ENCODE results near the gene NCKAP5. TPM values are rescaled to one million over a fixed set of nuclear protein-coding genes. Genes with fewer than 3 reads are reported as not detected.
"Not testable (repeated sequence)": the region's sequence is repeated elsewhere in the genome, so short reads cannot be mapped to it uniquely, and the experiment has no call there.

NCKAP5 gene
- total RNA-seq, 1 experiment from 2014 or later, result 3.4 TPM

DNA sequence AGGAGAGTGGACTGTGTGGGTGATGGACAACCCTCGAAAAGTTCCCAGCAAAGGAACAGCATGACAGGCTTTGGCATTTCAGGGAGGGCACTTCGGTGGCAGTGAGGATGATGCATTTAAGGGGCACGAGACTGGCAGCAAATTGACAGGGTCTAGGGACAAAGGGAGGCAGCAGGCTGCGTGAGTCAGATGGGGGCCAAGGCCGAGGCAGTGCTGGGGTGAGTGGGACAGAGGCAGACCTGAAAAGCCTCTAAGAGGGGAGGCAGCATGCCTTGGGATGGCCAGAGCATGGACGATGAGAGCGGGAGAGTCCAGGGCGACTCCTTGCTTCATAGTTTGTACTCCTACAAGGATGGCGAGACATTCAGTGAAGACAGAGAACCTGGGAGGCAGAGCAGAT, 848.8 kb downstream of the NCKAP5 start:
- in situ Hi-C loops (cut with HindIII; ENCODE audit: low pct_unique_long_range_greater_than_20kb, low sequenced_read_pairs), result no loop called here
- DNase-seq (ENCODE audit: low read depth), result no peak

DNA sequence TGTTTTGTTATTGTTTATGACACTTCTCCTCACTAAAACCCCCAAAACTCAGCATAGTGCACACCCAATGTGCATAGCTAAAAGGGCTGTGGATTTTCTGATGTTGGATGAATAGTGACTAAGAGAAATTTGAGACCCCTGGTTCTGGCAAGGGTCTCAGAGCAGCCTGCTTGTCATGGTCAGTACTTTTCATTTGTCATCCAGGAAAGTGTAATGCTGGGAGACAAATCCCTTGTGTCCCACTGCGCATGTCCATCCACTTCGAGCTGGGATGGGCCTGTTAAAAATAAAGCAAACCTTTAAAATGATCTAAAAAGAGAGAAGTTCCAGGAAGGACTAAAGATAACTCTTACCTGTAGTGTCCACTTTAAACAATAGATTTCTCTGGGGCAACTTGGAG, 851.3 kb downstream of the NCKAP5 start:
- in situ Hi-C loops (cut with HindIII; ENCODE audit: low pct_unique_long_range_greater_than_20kb, low sequenced_read_pairs), result no loop called here
- DNase-seq (ENCODE audit: low read depth), result no peak

DNA sequence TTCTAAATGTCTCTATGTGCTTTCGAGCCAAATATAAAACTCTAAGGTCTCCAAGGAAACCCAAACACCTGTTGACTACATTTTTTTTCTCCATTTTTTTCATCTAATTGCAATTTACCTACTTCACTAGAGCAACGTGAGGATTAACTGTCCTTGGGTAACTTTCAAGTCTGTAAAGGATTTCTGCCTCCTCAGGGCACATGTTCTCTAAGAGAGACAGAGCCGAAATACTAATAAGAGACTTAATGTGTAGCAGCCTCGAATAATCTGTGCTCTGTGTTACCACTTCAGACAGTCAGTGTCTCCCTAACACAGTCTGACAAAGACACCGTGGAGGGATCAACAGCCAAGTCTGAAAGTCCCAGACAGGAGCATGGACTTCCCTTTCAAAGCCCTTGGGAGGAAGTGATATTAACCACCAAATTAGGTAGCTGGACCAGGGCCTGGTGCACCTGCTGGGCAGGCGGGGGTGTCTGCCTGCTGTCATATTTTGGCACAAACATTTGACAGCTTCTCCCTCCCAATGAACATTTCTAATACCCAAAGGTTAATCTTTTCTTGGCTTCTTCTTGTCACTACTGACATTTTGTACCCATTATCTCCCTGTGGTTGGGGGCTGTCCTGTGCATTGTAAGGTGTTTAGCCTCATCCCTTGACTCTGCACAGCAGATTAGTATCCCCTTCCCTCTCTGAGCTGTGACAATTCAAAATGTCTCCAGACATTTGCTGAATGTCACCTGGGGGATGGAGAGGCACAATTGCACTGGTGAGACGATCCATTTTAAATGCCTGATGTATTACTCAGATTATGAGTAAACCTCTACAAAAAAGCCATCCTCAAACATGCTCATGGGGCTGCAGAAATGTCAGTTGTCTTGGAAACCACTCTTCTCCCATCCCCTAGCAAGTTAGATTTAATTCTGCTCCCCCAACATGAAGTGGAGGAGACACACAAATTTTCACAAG, 852.6 kb downstream of the NCKAP5 start:
- in situ Hi-C loops (cut with HindIII; ENCODE audit: low pct_unique_long_range_greater_than_20kb, low sequenced_read_pairs), result no loop called here
- DNase-seq (ENCODE audit: low read depth), result no peak

DNA sequence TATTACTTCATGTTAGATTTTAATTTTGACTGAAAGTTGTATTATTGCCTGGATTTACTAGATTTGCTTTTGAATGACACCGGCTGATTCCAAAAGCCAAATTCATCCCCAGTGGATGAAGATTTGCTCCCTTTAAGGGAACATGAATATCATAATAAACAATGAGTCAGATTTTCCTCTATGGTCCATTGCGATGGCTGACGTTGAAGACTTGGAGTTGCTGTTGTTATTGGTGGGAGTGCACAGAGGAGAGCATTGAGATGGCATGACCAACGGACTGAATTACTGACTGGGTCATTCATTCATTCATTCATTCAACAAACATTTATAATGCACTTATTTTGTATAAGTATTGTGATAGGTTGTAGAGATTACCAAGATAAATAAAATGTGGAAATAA, 864.9 kb downstream of the NCKAP5 start:
- in situ Hi-C loops (cut with HindIII; ENCODE audit: low pct_unique_long_range_greater_than_20kb, low sequenced_read_pairs), result no loop called here
- no peak for DNase-seq (ENCODE audit: low read depth)

DNA sequence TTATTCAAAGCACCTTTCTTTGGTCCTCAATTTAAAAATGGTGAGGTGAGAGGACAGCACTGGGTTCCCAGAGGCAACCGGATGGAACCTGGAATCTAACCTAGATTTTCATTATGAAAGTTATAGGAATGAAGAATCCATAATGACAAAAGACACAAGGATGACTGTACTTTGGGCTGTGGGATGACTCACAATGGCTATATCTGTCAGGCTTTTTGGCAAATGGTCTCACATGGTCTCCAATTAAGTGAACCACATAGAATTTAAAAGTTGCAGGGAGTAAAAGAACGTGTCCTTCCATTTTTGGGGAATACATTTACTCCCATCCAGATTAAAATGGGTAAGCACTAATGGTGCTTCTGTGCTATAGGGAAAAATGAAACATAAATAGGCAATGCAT, 866.5 kb downstream of the NCKAP5 start:
- DNase-seq (ENCODE audit: low read depth), result no peak
- in situ Hi-C loops (cut with HindIII; ENCODE audit: low pct_unique_long_range_greater_than_20kb, low sequenced_read_pairs), result no loop called here

DNA sequence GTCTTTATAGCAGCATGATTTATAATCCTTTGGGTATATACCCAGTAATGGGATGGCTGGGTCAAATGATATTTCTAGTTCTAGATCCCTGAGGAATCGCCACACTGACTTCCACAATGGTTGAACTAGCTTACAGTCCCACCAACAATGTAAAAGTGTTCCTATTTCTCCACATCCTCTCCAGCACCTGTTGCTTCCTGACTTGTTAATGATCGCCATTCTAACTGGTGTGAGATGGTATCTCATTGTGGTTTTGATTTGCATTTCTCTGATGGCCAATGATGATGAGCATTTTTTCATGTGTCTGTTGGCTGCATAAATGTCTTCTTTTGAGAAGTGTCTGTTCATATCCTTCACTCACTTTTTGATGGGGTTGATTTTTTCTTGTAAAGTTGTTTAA, 868.5 kb downstream of the NCKAP5 start:
- DNase-seq (ENCODE audit: low read depth); in situ Hi-C loops (cut with HindIII; ENCODE audit: low pct_unique_long_range_greater_than_20kb, low sequenced_read_pairs): not testable (repeated sequence)

DNA sequence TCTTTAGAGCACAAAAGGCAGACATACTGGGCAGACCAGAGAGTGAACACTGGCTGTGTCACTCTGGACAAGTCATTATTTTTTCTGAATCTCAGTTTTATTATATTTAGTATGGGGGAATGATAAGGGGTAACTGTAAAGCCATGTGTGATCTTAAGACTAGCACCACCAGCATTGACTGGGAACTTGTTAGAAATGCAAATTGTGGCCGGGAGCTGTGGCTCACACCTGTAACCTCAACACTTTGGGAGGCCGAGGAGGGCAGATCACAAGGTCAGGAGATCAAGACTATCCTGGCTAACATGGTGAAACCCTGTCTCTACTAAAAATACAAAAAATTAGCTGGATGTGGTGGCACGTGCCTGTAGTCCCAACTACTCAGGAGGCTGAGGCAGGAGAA, 869.9 kb downstream of the NCKAP5 start:
- in situ Hi-C loops (cut with HindIII; ENCODE audit: low pct_unique_long_range_greater_than_20kb, low sequenced_read_pairs); DNase-seq (ENCODE audit: low read depth): not testable (repeated sequence)

DNA sequence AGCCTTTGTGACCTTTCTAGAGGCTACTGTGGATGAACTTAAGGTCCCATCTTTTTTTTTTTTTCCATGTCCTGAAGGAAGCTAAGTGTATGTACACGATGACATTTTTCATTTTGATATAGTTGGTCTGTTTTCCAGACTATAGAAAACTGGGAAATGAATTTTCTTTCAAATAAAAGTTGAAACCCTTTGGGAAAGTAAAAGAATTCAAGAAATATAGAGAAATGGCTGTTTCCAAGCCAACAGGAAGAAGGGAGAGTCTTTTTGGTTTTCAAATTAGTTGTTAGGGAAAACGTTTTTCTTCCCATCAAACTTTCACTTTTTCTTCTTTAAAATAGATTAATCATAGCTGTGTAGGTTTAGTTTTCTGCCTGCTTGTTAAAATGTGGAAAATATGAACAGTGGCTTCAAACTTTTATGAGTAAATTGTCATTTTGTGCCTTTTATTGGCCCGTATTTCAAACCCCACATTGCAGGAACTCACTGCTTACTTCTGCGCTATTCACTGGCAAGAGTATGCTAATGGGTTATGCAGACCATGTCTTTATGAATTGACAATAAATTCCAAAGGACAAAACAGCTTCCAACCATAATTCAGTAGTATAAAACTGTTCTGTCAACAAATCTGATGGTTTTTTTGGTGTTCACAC, 870.6 kb downstream of the NCKAP5 start:
- in situ Hi-C loops (cut with HindIII; ENCODE audit: low pct_unique_long_range_greater_than_20kb, low sequenced_read_pairs), result no loop called here
- DNase-seq (ENCODE audit: low read depth), result no peak

DNA sequence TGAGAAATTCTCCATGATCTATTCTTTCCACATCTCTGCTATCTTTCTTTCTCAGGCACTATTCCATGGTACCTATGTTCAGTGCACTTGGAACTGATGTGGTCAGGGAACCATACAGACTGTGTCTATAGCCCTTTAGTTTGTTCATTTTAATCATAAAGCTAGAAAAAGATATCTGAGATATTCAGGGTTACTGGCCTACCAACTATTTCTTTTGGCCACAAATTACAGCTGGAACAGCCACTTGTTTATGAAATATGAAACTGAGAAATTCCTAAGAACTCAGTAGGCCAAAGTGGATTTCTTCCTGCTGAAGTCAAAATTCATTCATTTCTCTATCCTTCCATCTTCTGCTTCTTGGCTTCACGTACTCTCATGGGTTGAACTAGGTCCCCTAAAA, 875.4 kb downstream of the NCKAP5 start:
- DNase-seq (ENCODE audit: low read depth), result no peak
- in situ Hi-C loops (cut with HindIII; ENCODE audit: low pct_unique_long_range_greater_than_20kb, low sequenced_read_pairs), result no loop called here

DNA sequence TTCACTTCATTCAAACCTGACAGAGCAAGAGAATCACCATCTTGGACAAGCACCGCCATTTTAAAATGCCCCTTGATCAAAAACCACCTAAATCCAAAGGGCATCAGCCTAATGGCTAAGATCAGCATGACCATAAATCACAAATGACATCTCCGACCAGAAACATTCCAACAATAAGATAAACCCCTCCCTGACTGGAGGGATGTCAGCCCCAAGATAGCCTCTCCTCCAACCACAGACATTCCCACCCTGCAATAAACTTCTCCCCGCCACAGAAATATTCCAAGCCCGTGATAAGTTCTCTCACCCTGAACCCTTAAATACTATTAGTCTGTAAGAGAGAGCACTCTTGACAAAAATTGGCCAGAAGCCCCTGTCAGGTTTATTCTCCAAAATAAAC, 876.7 kb downstream of the NCKAP5 start:
- DNase-seq (ENCODE audit: low read depth), result no peak
- in situ Hi-C loops (cut with HindIII; ENCODE audit: low pct_unique_long_range_greater_than_20kb, low sequenced_read_pairs), result no loop called here

DNA sequence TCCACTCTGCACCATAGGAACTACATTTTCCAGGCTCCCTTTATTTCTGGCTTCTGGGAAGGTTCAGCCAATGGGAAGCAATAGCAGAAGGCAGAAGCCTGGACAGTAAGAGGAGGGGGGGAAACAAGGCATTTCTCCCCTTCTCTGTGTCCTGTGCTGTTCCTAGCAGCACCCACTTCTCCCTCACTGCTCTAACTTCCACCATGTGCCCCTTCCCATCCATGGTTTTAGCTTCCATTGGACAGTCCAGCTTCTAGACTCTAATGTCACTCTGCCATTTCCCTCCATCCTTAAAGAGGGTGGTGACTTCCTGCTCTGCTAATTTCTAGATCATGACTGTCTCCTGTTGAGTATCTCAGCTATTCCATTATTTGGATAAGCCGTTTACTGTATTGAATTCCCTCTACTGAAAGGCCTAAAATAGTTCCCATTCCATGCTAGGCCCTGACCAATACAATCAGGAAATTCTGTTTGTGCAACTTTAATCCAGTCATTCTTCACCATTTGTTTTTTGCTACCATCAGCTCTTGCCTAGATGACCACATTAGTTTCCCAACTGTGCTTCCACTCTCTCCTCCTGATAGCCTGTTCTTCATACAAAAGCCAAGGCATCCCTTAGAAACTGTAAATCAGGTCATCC, 877.5 kb downstream of the NCKAP5 start:
- in situ Hi-C loops (cut with HindIII; ENCODE audit: low pct_unique_long_range_greater_than_20kb, low sequenced_read_pairs), result no loop called here
- DNase-seq (ENCODE audit: low read depth), result no peak

DNA sequence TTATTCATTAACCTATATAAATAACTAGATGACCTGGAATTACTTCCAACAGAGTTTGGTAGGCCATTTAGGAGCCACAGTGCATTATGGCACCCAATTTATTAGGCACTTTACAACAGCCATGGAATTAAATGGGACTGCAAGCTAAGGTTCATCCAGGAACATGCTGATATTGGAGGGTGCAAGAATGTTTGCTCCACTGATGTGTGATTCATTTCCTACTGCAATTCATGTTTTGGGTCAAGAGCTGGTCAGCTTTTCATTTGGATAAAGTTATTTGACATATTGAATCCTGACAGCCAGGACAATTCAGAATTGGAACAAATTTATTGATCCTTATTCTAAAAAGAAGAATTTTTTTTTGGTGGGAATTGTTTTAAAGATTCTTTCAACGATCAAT, 886.5 kb downstream of the NCKAP5 start:
- no peak for DNase-seq (ENCODE audit: low read depth)
- in situ Hi-C loops (cut with HindIII; ENCODE audit: low pct_unique_long_range_greater_than_20kb, low sequenced_read_pairs), result no loop called here

DNA sequence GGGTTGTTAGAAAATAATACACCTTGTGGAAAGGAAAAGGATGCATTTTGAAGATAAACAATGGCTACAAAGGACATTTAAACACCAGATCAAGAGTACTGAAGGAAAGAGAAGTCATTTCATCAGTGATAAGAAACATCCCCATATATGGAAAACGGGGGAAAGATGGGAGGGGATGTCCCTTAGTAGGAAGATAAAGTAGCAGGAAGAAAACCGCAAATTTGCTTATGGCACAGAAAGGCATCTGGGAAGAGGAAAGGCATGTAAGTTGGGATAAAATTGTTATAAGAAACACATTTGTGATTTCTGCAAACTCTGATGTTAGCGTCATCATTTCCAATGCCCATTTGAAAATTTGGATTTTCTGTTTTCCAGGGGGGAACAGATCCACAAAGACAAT, 887.7 kb downstream of the NCKAP5 start:
- DNase-seq (ENCODE audit: low read depth), result no peak
- in situ Hi-C loops (cut with HindIII; ENCODE audit: low pct_unique_long_range_greater_than_20kb, low sequenced_read_pairs), result no loop called here

DNA sequence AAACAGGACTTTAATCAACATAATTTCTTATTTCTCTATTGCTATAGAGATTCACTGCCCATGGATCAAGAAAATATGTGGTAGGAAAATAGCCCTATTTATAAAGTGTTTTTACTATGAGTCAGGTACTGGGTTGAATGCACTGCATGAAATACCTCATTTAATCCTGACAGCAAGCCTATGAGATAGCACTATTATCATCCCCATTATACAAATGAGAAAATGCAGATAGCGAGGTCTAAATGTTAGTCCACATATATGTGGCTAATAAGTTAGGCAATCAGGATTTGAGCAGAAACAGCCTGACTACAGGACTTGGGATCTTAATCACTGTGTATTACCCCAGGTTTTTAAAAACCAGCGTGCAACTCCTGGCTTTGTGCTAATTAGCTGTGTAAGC, 889.8 kb downstream of the NCKAP5 start:
- in situ Hi-C loops (cut with HindIII; ENCODE audit: low pct_unique_long_range_greater_than_20kb, low sequenced_read_pairs), result no loop called here
- peak; percentile 41 for DNase-seq (ENCODE audit: low read depth)

DNA sequence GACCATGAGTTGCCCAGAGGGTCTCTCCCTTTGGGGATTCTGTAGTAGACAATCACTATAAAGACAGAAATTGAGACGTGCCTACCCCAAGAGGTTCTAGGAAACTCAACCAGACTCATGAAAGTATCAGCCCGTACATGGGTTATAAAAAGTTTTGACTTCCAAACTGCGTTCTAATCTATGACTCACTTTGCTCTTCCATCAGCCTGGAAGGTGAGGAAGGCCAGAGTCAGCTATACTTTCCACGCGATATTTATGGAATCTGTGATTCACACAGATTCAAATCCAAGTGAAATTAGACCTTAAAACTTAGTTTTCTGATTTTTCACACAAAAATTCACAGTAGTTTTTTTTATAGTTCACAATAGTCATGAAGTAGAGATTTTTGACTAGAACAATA, 890.6 kb downstream of the NCKAP5 start:
- no peak for DNase-seq (ENCODE audit: low read depth)
- in situ Hi-C loops (cut with HindIII; ENCODE audit: low pct_unique_long_range_greater_than_20kb, low sequenced_read_pairs), result no loop called here

DNA sequence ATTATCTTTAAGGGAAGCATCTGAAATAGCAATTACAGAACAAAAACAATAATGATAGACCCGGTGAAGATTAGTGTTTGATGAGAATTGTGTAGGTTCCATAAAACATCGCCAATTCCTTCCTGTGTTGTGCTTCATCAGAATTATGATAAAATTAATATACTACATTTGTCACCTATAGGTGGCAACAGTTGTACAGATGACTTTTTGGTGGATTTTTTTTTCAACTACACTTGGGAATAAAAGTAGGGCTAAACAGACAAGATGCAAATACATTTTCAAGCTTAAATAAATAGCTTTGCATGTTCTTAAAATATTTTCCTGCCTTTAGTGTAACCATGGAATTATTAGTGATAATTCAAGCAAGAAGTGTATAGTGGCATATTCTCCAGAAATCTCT, 891.3 kb downstream of the NCKAP5 start:
- in situ Hi-C loops (cut with HindIII; ENCODE audit: low pct_unique_long_range_greater_than_20kb, low sequenced_read_pairs), result no loop called here
- no peak for DNase-seq (ENCODE audit: low read depth)

DNA sequence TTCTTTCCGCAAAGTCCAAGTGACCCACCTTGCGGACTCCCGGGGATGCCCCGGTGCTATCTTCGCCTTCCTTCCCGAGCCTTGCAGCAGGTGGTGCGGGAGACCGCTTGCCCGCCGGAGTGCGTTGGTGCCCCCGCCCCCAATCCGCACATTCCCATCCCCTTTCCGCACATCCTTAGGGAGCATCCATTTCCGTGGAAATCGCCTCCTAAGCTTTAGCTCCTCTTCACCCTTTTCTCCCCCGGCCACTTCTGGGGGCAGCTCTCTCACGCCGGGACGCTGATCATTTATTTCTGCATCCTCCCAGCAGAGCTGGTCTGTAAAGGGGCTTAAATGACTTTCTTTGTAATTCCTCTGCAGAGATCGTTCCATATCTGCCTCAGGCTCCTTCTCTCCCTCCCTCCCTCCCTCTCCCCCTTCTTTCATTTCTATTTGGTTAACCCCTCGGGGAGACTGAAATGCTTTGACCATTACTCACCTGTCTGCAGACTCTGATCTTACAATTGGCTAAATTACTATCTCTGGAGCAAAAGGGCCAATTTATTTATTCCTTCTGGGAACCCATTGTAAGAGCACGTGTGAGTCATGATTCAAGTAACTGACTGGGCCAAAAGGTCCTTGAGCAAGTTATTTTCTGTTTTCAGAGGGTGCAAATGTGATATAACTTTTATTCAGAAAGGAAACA, 897.0 kb downstream of the NCKAP5 start:
- DNase-seq (ENCODE audit: low read depth), result peak; percentile 90
- in situ Hi-C loops (cut with HindIII; ENCODE audit: low pct_unique_long_range_greater_than_20kb, low sequenced_read_pairs), result no loop called here

DNA sequence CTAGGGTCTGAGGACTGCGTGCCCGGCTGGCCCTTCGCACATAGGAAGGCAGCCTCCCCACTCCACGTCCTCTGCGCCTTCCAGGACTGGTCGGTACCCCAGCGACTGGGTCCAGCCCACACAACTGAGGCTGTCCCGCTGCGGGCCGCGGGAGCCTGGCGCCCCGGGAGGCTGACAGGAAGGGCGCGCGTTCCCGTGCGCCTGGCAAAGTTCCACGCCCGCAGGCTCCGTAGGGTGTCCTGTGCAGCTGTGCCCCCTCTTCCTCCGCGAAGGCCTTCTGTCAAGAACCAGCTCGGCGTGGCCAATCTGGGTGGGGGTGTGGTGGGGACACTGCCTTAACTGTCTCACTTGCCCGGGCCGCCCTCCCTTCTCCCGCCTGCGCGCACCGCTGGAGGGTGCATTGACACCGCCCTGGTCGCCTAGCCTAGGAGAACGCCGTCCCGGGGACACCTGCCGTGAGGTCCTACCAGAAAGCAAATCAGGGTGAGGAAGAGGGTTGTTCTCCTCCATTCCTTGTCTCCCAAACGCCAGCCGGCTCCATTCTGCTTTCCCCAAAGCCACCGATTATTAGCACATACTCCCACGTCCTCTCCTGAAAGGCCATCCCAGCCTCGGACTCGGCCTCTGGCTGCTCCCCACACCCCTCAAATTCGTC, 897.6 kb downstream of the NCKAP5 start:
- DNase-seq (ENCODE audit: low read depth), result peak; percentile 85
- in situ Hi-C loops (cut with HindIII; ENCODE audit: low pct_unique_long_range_greater_than_20kb, low sequenced_read_pairs), result no loop called here

Measured in Caki2 (cell line).